Uterus (tissue), 2 donors: Measurements from ENCODE around the gene TUBB4A.

Experiments used
- CTCF ChIP-seq, 4 experiments: fragments of 200-600 bp in 2 of 4; fragments of 450-650 bp in 2 of 4; sonication (generic) in 2 of 4; IDR thresholded peaks; one replicate each; pipeline ENCODE4 v1.5.1; 2016 to 2019; ENCODE audit warnings: antibody characterized with exemption in 4 of 4, mild to moderate bottlenecking in 2 of 4, moderate library complexity in 1 of 4
- POLR2A ChIP-seq, 2 donors: fragments of 450-650 bp; IDR thresholded peaks; one replicate each; pipeline ENCODE4 v1.6.1; 2016; ENCODE audit warnings: antibody characterized with exemption in 2 of 2, mild to moderate bottlenecking in 1 of 2, moderate library complexity in 1 of 2

GRCh38 chr19:6450166-6450565 is 51.9 kb downstream of the TUBB4A start:
- TF ChIP-seq CTCF (IDR thresholded peaks at IDR 0.05) (no peak), POLR2A (IDR thresholded peaks at IDR 0.05) (no peak)
